Limb (tissue), 2 donors: ENCODE data around the gene TRIM46.

Experiments
- DNase-seq, 2 donors: peaks; one replicate each; pipeline ENCODE4 v3.0.0-alpha.2; 2016; ENCODE audit errors: extremely low spot score in 2 of 2

TRIM46 gene

GRCh38 chr1:155171836-155172731, 1.6 kb upstream of the TRIM46 start:
- no peak for DNase-seq

- peak; percentile 94 to 98 for DNase-seq
Observed at GRCh38 chr1:155172732-155173477, 744 bp upstream of the TRIM46 start, which contains the start of gene KRTCAP2. Gene KRTCAP2 (minus strand): TSS chr1:155173304. CDS start chr1:155173224, 80 bp downstream.

- peak in 1 of 2 donors; percentile 84 for DNase-seq
Observed at GRCh38 chr1:155174324-155175280, 953 bp downstream of the TRIM46 start.

GRCh38 chr1:155175281-155175926, 1.8 kb downstream of the TRIM46 start:
- peak in 1 of 2 donors; percentile 39 for DNase-seq

- peak in 1 of 2 donors; percentile 31 for DNase-seq
Observed at GRCh38 chr1:155175927-155176371, 2.3 kb downstream of the TRIM46 start.

- DNase-seq: peak; percentile 51 to 87
Observed at GRCh38 chr1:155176544-155177071, 3.0 kb downstream of the TRIM46 start.

- peak in 1 of 2 donors; percentile 29 for DNase-seq
Observed at GRCh38 chr1:155177192-155177917, 3.7 kb downstream of the TRIM46 start.

- peak in 1 of 2 donors; percentile 26 for DNase-seq
Observed at GRCh38 chr1:155177918-155178281, 4.3 kb downstream of the TRIM46 start.

- DNase-seq: peak in 1 of 2 donors; percentile 27
Observed at GRCh38 chr1:155178441-155179111, 4.9 kb downstream of the TRIM46 start.

- DNase-seq: peak in 1 of 2 donors; percentile 24
Observed at GRCh38 chr1:155179112-155180031, 5.7 kb downstream of the TRIM46 start.

GRCh38 chr1:155181371-155182051, 7.9 kb downstream of the TRIM46 start:
- peak in 1 of 2 donors; percentile 14 for DNase-seq

GRCh38 chr1:155182052-155182550, 8.5 kb downstream of the TRIM46 start:
- peak in 1 of 2 donors; percentile 16 for DNase-seq

- no peak for DNase-seq
Observed at GRCh38 chr1:155183775-155184221, 10.1 kb downstream of the TRIM46 start.

GRCh38 chr1:155184351-155184811, 10.7 kb downstream of the TRIM46 start:
- no peak for DNase-seq

- no peak for DNase-seq
Observed at GRCh38 chr1:155184835-155185782, 11.5 kb downstream of the TRIM46 start.

GRCh38 chr1:155185783-155186066, 12.1 kb downstream of the TRIM46 start:
- no peak for DNase-seq
